Uterus (tissue), 2 donors: Measurements from ENCODE around the gene C6.

Experiments
- CTCF ChIP-seq, 4 experiments: fragments of 200-600 bp in 2 of 4; fragments of 450-650 bp in 2 of 4; sonication (generic) in 2 of 4; IDR thresholded peaks; one replicate each; pipeline ENCODE4 v1.5.1; 2016 to 2019; ENCODE audit warnings: antibody characterized with exemption in 4 of 4, mild to moderate bottlenecking in 2 of 4, moderate library complexity in 1 of 4
- POLR2A ChIP-seq, 2 donors: fragments of 450-650 bp; IDR thresholded peaks; one replicate each; pipeline ENCODE4 v1.6.1; 2016; ENCODE audit warnings: antibody characterized with exemption in 2 of 2, mild to moderate bottlenecking in 1 of 2, moderate library complexity in 1 of 2

- TF ChIP-seq CTCF (IDR thresholded peaks at IDR 0.05) (no peak), POLR2A (IDR thresholded peaks at IDR 0.05) (no peak)
These were observed 6.4 kb upstream of the C6 start for GRCh38 chr5:41219658-41220269.
